Fibroblast of skin of abdomen (primary cell): ENCODE measurements around the gene COP1.

Source experiments
- DNase-seq: peaks from one replicate; pipeline ENCODE4 v3.0.0-alpha.2; 2013

COP1 gene

DNA sequence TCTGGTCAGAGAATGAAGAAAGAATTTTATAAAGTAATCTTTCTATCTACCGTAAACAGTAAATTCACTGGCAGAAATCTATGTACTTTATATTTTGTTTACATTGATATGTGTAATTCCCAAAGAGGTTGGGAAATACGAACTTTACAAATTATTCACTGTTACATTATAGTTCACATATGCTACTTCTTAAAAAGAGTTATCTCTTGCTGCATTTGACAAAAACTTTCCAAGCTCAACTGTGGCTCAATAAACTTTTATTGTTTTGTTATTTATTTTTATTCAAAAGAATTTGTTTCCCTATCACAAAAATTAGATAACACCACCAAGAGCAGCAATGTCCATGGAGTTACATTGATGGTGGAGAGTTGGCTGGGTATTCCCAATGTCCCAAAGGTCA lies 262.5 kb downstream of the COP1 start:
- no peak for DNase-seq

DNA sequence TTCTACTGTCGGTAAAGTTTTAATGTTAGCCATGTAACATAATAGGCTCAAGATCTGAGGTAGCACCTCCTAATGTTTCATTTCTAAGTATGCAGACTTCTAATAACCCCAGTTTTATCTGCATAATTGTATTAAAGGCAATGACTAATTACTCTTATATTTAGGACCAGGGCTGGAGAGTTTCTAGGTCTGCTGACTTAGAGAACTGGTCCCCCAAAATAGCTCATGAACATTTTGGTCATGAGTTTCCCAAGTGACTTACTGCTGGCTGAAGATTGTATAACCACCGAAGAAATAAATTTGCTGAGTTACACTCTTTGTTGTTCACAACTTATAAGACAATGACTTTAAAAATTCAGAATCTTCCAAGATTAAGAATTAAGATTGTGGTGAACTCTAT lies 265.9 kb downstream of the COP1 start:
- DNase-seq = no peak

DNA sequence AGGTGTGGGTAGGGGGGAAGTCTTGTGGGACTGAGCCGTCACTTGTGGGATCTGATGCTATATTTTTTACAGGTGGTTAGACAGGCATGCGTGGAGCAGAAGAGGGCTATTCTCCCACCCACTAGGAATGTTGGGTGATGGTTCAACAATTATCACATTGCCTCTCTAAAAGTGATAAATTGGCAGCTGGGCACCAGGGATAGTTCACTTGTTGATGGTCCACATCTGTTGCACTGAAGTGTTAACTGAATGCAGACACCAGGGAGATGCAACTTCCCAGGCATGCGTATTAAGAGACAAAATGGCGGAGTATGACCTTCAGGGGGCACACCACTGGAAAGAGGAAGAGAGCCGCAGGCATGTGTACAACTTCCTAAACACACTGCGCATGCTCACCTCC lies 270.4 kb downstream of the COP1 start:
- no peak for DNase-seq

DNA sequence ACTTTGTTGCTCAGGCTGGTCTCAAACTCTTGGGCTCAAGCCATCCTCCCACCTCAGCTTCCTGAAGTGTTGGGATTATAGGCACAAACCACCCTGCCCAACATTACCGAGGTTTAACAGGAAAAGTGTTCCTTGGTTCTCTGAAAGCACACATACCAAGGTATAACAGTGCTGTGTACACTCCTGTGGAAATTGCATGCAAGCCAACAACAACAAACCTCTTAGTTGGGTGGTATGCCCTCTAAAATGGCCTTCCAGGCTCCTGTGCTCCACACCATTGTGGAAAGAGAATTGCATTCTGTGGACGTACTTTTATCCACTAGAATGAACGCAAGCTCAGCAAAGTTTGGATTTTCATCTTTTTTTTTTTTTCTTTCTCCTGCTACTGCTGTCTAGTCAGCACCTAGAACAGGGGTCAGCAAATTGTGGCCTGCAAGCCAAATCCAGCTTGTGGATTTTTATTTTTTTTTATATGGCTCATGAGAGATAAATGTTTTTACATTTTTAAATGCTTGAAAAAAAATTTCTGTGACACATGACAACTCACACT lies 271.4 kb downstream of the COP1 start:
- no peak for DNase-seq

DNA sequence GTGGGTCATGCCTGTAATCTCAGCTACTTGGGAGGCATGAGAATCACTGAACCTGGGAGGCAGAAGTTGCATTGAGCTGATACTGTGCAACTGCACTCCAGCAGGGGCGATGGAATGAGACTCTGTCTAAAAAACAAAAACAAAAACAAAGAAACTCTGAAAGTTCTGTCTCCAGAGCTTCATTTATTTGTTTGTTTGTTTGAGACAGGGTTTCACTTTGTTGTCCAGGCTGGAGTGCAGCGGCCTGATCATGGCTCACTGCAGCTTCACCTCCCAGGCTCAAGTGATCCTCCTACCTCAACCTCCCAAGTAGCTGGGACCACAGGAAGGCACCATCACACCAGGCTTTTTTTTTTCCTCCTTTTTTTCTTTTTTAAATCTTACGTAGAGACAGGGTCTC lies 271.9 kb downstream of the COP1 start:
- no peak for DNase-seq

DNA sequence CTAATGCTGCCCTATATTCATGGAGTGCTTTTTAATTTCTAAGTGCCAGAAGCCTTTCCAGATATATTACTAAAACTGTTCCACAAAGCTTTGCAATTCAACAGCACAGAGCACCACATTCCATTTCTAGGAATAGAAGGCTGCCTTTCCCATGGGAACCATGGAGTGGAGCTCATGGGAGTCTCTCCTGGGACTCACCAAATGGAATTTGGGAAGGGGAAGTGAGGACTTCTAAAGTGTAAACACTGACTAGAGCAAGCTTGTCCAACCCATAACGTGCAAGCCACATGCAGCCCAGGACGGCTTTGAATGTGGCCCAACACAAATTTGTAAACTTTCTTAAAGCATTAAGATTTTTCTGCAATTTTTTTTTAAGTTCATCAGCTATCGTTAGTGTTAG lies 273.3 kb downstream of the COP1 start:
- DNase-seq = peak; percentile 26

DNA sequence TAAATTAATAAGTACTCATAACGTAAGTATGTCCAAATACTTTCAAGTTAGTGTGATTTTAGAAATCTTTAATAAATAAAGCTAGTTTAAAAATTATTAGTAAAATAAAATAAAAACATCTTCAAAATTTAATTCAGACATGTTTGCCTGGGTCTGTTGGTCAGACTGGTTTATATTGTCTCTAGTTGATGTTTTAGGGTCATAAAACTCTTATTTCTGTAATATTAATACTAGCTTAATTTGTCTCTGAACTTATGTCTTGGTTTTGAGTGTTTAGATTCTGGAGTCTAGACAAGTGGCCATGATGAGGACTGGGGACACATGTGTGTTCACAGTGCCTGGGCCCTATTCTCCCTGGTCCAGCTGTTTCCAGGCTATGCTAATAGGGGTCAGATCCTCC lies 279.1 kb downstream of the COP1 start:
- no peak for DNase-seq

DNA sequence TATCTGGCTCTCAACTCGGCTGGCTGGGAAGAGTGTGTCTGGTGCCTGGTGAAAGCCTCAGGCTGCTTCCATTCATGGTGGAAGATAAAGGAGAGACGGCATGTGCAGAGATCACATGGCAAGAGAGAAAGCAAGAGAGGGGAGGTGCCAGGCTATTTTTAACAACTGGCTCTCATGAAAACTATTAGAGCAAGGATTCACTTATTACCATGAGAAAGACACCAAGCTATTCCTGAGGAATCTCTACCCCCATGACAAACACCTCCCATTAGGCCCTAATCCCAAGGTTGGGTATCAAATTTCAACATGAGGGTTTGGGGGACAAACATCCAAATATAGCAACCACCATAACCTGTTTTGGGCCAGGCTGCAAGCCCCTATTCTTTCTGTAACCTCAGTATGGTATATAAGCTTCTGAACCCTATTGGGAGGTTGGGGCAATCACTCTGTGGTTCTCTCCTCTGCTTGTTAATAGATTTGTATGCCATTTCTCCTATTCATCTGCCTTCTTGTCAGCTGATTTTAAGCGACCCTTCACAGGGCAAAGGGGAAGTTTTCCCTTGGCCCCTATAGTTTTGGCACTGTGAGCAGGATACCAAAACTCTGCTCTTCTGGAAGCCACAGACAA lies 284.7 kb downstream of the COP1 start:
- DNase-seq = no peak

DNA sequence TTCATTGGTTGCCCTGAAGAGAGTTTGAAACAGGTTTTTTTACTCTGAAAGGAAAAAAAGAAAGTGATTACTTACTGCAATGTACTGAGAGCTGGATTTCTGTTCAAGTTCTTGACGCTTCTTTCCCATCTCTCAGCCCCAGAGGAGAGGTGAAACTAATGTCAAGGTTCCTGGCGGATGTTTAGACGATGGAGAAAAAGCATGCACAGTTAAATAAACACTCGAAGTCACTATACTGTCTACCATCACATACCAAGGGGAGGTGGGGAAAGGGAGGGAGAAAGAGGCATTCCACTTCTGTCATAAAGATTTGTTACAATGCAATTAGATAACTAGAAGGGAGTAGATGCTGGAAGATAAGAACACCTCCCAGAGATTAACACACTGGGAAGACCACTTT lies 286.7 kb downstream of the COP1 start:
- no peak for DNase-seq

DNA sequence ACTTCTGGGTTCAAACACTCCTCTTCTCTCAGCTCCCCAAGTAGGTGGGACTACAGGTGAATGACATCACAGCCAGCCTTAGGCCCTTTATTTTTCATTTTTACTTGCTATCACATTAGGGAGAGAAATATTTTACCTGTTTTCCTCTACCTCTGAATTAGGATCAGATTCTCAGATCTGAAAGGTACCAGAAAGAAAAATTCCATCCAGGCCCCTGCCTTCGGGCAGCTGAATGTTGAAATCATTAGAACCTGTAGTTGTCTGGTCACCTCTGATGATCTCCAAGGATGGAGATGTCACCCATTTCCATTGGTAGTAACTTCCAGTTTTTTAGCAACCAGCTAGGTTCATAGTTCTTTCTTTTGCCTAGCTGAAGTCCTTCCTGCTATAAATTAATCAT lies 288.1 kb downstream of the COP1 start:
- DNase-seq = no peak

DNA sequence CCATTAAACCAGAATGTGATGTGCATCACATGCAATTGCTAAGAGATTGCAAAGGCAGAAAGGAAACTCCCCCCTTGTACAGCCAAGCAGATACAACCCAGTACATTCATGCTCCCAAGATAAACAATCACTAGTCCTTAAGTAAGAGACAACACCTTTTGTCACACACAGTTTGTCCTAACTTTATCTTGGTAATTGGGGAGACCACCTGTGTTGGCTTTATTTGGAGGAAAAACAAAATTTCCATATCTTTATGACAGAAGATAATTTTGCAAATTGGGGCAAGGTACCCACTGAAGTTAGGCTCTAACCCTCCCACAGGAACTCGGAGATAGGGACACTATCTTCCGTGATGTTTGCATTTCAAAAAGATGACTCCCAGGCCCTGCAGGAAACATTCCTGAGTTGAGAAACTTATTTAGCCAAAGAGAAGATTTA lies 288.7 kb downstream of the COP1 start:
- DNase-seq = no peak

DNA sequence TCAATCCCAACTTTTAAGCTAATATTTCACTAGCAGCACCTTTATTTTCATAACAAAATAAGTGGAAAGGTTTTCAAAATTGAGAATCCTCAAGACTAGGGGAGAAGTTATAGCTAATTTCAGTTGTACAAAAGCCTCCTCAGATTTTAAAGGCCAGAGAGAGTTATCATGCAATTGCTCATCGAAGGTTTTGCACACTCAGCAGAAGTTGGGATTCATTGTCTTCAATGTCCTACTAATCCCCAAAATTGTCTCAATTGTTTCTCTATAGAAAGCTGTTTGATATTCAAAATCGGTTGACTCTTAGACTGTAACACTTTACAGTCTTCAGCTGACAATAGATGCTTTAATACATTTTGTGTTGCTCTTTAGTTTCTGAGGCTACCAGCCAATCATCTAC lies 293.0 kb downstream of the COP1 start:
- DNase-seq = no peak

DNA sequence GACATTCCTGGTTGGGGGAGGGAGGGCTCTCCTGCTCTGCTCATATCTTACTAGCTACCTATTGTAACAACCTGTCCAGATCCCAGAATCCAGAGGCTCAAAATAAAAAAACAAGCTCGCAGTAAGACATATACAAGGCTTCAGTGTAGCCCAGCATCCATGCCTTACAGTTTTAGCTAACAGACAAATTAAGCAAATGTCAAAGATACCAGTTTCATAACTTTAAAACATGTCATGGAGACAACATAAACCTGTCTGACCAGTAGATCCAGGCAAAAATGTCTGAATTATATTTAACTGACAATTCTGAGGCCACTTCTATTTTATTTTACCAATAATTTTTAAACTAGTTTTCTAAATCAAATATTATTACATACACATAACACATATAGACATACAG lies 295.9 kb downstream of the COP1 start:
- no peak for DNase-seq

DNA sequence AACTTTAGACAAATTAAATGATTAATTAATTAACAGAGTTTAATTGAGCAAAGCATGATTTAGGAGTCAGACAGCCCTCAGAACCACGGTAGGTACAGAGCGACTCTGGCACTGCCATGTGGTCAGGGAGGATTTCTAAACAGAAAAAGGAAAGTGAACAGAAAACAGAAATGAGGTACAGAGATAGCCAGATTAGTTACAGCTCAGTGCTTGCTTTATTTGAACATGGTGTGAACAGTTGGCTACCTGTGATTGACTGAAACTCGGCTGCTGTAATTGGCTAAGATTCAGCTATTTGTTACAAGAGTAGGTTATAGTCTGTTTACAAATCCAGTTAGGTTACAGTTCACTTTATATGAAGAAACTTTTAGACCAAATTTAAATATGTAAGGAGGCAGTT lies 300.7 kb downstream of the COP1 start:
- DNase-seq = no peak

DNA sequence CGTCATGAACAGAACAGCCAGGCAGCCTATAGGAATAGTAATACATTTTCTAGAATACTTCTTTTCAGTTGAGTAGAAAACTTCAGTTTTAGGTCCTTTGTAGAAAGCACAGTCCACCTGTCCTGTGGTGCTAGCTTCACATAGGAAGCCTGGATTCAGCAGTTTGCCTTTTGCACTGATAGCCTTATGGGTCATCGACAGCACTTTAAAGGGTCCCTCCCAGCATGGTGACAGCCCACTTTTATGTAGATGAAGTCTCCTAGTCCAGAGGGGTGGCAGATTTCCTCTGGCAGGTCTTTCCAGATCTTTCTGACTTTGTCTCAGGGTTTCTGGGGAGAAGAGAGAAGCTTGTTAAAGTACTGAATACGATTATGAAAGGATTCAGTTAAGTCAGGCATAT lies 302.3 kb downstream of the COP1 start:
- DNase-seq = no peak

DNA sequence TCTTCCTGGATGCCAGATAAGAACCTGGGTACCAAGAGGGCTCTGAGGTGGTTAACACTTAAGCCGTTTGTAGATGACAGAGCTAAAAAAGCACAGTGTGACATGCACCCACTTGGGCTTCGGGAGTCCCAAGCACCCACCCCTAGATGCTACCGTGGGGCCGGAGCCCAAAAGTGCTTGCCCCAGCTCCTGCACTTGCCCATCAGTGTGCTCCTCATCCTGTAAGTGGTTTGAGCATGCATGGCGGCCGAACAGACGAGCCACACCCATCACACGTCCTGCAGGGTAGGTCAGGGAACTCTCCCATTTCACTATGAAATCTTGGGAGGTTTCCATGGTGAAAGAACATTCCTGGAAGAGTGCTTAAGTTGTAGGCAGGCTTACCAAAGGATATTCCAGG lies 304.8 kb downstream of the COP1 start:
- no peak for DNase-seq

DNA sequence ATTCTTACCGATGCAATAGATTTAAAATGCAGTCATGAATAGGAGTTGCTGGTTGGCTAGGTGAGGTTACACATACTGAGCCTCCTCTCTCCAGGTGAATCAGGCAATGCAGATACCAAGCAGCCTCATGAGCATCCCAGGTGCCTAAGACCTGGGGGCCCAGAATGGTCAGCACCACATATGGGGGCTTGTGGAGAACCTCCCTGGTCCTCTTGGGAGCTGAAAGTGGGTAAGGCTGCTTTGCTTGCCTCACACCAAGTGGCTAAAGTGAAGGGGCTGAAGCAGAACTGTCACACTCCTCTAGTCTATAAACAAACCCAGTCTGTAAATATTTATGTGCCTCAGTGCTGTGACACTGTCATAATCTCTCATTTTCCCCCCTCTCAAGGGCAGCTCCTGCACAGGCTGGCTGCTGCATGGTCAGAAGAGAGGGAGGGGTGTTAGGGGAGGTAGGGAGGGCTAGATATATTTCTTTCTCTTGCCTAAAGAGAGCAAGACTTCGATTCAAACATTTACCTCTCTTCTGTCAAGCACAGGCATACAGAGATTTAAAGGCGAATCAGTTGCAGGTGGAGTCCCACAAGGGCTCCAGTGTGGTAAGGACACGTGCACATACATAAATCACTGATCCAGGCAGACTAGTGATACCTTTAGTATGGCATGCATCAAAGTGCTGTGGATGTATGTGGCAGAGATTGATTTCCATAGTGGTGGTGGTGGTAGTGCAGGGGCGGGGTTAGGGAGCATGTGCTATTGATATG lies 305.8 kb downstream of the COP1 start:
- DNase-seq = no peak

DNA sequence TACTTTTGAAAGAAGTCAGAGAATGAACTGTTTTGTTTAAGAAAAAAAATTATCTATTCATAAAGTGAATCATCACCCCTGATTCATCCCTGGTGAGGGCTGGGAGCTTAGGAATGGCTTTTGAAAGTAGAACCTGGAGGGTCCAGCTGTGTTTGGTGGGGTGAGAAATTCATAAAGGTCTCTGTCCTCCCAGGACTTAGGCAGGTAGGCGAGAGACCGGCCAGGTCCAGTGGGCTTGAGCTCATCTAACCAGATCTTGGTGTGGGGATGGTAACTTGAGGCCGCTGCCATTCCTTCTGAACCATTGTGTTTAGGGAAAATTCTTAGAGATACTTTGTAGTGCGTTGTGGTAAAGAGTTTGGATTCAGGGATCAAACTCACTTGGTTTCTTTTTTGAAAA lies 306.9 kb downstream of the COP1 start:
- DNase-seq = no peak

DNA sequence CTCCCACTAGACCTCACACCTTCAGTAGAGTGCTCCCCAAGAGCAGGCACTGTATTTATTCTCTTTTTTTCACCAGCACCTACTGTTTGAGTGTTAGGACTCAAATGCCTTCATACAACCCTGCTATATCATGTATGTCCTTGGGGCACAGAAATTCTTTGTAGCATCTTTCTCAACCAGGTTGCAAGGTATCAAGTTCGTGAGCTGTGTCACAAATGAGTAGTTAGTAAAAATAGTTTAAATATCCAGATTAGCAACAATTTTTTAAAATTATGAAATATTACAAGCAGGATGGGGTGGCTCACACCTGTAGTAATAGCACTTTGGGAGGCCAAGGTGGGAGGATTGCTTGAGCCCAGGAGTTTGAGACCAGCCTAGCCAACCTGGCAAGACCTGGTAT lies 311.1 kb downstream of the COP1 start:
- DNase-seq = no peak
